ENCODE results near the gene HEPACAM. TPM values are rescaled to one million over a fixed set of nuclear protein-coding genes. Genes with fewer than 3 reads are reported as not detected.

The HEPACAM gene
- total RNA-seq, 1 donor from 2014 or later: not detected

DNA sequence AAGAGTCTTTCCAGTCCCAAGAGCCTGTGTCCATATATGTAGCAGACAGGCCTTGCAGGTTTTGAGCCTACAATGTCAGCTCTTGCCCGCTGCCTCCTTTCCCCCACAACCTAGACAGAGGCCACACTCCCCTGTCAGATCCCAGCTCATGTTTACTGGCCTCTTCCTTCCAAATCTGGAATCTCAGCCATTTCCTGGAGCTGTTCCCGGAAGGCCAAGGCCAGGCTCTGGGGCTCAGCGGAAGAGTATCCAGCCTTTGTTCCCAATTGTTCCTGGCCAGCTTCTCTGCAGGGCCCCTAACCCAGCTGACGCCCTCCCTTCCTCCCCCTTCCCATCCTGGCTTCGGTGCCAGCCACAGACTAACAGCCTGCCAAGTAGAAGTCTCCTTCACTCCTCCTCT, 37.1 kb downstream of the HEPACAM start:
- Mint-ChIP-seq H3K9me3 (no peaks in the 10 kb centered on the region), H3K27me3 (ENCODE audit: low read depth) (peaks cover 41% of the 10 kb centered on the region), H3K4me1 (peaks cover 16% of the 10 kb centered on the region), H3K4me3 (no peak overlapping the region), H3K36me3 (ENCODE audit: low read depth) (no peaks in the 10 kb centered on the region), H3K27ac (ENCODE audit: unreplicated experiment) (peak overlapping the region; percentile 94)
- DNase-seq (ENCODE audit: low read depth, low spot score): no peak
- TF ChIP-seq, protein P1, sequence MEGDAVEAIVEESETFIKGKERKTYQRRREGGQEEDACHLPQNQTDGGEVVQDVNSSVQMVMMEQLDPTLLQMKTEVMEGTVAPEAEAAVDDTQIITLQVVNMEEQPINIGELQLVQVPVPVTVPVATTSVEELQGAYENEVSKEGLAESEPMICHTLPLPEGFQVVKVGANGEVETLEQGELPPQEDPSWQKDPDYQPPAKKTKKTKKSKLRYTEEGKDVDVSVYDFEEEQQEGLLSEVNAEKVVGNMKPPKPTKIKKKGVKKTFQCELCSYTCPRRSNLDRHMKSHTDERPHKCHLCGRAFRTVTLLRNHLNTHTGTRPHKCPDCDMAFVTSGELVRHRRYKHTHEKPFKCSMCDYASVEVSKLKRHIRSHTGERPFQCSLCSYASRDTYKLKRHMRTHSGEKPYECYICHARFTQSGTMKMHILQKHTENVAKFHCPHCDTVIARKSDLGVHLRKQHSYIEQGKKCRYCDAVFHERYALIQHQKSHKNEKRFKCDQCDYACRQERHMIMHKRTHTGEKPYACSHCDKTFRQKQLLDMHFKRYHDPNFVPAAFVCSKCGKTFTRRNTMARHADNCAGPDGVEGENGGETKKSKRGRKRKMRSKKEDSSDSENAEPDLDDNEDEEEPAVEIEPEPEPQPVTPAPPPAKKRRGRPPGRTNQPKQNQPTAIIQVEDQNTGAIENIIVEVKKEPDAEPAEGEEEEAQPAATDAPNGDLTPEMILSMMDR (conservative IDR thresholded peaks at IDR 0.05): no peak

DNA sequence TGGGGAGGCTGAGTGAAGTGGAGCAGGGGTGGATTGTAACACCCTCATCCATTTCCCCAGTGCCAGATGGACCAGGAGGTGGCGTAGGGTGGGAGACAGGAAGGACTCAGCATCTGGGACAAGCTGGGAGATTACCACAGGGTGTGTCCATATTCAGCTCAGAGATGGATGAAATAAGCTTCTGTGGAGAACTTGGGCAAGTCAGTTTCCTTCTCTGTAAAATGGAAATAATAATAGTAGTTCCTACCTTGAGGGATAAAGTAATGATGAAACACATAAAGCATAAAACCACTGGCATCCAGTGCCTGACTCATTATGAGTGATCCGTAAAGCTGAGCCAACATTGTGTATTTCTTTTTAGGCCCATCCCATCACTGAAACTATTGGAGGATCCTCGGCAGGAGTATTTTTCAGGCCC, 37.6 kb downstream of the HEPACAM start:
- Mint-ChIP-seq H3K27me3 (ENCODE audit: low read depth) (peaks cover 38% of the 10 kb centered on the region), H3K27ac (ENCODE audit: unreplicated experiment) (no peak overlapping the region), H3K36me3 (ENCODE audit: low read depth) (no peaks in the 10 kb centered on the region), H3K4me1 (peaks cover 16% of the 10 kb centered on the region), H3K9me3 (no peaks in the 10 kb centered on the region), H3K4me3 (no peak overlapping the region)
- no peak for DNase-seq (ENCODE audit: low read depth, low spot score)
- TF ChIP-seq, protein P1 (conservative IDR thresholded peaks at IDR 0.05): no peak

DNA sequence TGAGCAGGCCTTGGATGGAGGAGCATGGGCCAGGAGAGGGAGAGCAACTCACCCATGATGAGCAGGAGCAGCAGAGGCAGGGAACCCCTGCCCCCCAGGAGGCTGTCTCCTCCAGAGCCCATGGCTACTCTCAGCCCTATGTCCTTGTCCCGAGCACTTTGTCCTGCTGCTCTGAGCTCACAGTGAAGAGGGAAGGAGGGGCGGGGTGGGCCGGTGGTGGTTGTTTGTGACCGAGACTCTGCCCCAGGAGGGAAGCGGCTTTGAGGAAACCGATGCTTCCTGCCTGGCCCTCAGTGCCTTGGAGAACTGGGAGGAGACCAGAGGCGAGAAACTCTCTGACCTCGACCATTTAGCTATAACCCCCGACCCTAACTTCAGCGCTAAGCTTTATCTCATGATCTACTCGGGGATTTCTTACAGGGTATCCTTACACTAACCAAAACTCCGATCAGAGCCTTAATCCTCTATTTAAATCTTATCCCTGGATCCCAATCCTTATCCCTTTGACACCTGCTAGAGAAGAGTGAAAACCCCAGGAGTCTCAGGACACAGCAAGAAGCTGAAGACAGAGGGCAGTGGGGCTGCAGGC, 38.1 kb downstream of the HEPACAM start, which contains the start of gene ROBO4:
Gene ROBO4, minus strand, starts transcription at position 192 of the 589 bp plus-strand sequence. Its CDS starts 70 bp downstream, at position 122.
- Mint-ChIP-seq H3K27ac (ENCODE audit: unreplicated experiment) (peak within 1 kb of the TSS; percentile 94), H3K4me3 (no peak within 1 kb of the TSS), H3K27me3 (ENCODE audit: low read depth) (peaks cover 33% of the 10 kb centered on the region), H3K9me3 (no peaks in the 10 kb centered on the region), H3K4me1 (peaks cover 16% of the 10 kb centered on the region), H3K36me3 (ENCODE audit: low read depth) (no peaks in the 10 kb centered on the region)
- TF ChIP-seq, protein P1 (conservative IDR thresholded peaks at IDR 0.05): no peak
- DNase-seq (ENCODE audit: low read depth, low spot score): no peak

DNA sequence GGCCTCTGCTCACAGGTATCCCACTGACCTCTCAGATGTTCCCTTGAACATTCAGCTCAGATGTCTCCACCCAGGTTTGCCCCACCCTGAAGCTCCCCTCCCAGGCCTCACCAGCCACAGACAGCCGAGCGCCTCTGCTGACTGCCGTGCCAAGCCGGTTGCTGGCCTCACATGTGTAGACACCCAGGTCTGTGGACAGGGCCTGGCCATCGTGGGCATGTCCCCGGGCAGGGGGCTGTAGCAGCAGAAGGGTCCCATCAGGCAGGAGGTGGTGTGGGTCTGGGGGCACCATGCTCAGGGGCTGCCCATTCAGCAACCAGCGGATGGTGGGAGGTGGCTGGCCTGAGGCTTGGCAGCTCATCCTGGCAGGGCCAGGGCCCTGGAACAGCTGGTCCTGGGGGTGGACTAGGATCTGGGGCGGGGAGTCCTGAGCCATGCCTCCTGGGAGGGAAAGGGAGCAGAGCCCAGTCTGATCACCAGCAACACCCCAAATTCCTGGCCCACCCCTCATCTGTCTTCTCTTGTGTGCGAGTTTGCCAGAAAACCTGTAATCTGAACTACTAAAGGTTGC, 38.9 kb downstream of the HEPACAM start:
- DNase-seq (ENCODE audit: low read depth, low spot score): no peak
- H3K4me3 Mint-ChIP-seq: no peak overlapping the region
- H3K9me3 Mint-ChIP-seq: no peaks in the 10 kb centered on the region
- H3K27me3 Mint-ChIP-seq (ENCODE audit: low read depth): peaks cover 26% of the 10 kb centered on the region
- H3K27ac Mint-ChIP-seq (ENCODE audit: unreplicated experiment): no peak overlapping the region
- H3K36me3 Mint-ChIP-seq (ENCODE audit: low read depth): no peaks in the 10 kb centered on the region
- peaks cover 16% of the 10 kb centered on the region for H3K4me1 Mint-ChIP-seq
- TF ChIP-seq, protein P1 (conservative IDR thresholded peaks at IDR 0.05): no peak

DNA sequence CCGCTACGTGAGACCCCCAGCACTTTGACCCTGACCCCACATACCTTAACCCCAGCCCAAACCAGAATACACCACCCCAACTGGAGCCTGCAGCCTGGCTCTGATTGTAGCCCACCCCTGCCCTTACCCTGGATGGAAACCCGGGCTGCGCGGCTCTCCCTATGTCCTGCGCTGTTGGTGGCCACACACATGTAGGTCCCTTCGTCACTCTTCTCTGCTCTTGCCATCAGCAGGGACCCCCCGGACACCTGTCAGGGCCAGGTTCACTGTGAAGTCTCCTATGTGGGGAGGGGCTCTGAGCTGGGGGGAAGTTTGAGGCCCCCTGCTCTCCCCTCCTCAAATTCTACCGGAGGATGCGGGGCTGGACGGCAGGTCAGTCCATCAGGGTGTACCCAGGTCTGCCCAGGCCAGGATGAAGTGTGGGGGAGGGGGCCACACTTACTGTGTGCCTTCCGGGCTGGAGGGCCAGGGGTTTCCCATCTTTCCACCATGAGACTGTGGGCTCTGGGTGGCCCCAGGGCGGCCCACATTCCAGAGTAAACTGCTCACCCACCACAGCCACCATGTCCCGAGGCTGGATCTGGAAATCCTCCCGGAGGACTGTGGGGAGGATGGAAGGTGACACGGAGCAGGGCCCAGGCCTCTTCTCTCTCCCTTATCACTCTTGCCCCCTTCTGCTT, 39.6 kb downstream of the HEPACAM start:
- Mint-ChIP-seq H3K9me3 (no peaks in the 10 kb centered on the region), H3K36me3 (ENCODE audit: low read depth) (no peaks in the 10 kb centered on the region), H3K27ac (ENCODE audit: unreplicated experiment) (no peak overlapping the region), H3K27me3 (ENCODE audit: low read depth) (peaks cover 20% of the 10 kb centered on the region), H3K4me3 (no peak overlapping the region), H3K4me1 (peaks cover 16% of the 10 kb centered on the region)
- TF ChIP-seq, protein P1 (conservative IDR thresholded peaks at IDR 0.05): no peak
- DNase-seq (ENCODE audit: low read depth, low spot score): no peak
